Mesodermal cell (in vitro differentiated cells): ENCODE results near the gene D2HGDH.

Experiments used
- H3K27ac ChIP-seq: 2 replicates; pipeline ENCODE4 v1.7.0; 2013; ENCODE audit warnings: mild to moderate bottlenecking, low read depth, low read length, moderate library complexity; ENCODE audit not compliant: severe bottlenecking
- H3K36me3 ChIP-seq: 2 replicates; pipeline ENCODE4 v1.7.1; 2013; ENCODE audit warnings: mild to moderate bottlenecking, low read length, moderate library complexity; ENCODE audit not compliant: control insufficient read depth, insufficient read depth
- H3K4me1 ChIP-seq: one replicate; pipeline ENCODE4 v1.7.1; 2013; ENCODE audit warnings: mild to moderate bottlenecking, low read length; ENCODE audit not compliant: insufficient read depth, control insufficient read depth, poor library complexity, severe bottlenecking
- H3K4me3 ChIP-seq: 2 replicates; pipeline ENCODE4 v1.7.0; 2013; ENCODE audit warnings: low read length, control low read depth, mild to moderate bottlenecking; ENCODE audit not compliant: insufficient read depth, poor library complexity, severe bottlenecking; ENCODE audit errors: extremely low read depth
- H3K9me3 ChIP-seq: 2 replicates; pipeline ENCODE4 v1.7.1; 2013; ENCODE audit warnings: mild to moderate bottlenecking, low read length, moderate library complexity; ENCODE audit not compliant: control insufficient read depth
- WGBS, 2 experiments: methylation state at CpG; one replicate each; pipeline ENCODE4 v1.1.5; 2013; ENCODE audit warnings: missing lambda C conversion rate in 2 of 2; ENCODE audit not compliant: insufficient coverage in 2 of 2; 5-methylcytosine and 5-hydroxymethylcytosine counted together

Gene D2HGDH

GRCh38 chr2:241768850-241769249 is 34.4 kb downstream of the D2HGDH start:
- Histone ChIP-seq H3K4me3 (no peak overlapping the region), H3K27ac (no peak overlapping the region), H3K9me3 (no peaks in the 10 kb centered on the region), H3K36me3 (no peaks in the 10 kb centered on the region), H3K4me1 (no peaks in the 10 kb centered on the region)
- 94 to 97% methylated on average over 9 to 11 of the region's 11 CpGs for WGBS, 2 experiments

GRCh38 chr2:241769819-241770184 is 35.4 kb downstream of the D2HGDH start:
- no peaks in the 10 kb centered on the region for H3K4me1 ChIP-seq
- no peak overlapping the region for H3K27ac ChIP-seq
- H3K4me3 ChIP-seq, result no peak overlapping the region
- no peaks in the 10 kb centered on the region for H3K9me3 ChIP-seq
- WGBS, 2 experiments, result 95% methylated on average over 13 of the region's 13 CpGs
- H3K36me3 ChIP-seq, result no peaks in the 10 kb centered on the region

- H3K4me3 ChIP-seq, result no peak overlapping the region
- WGBS, 2 experiments, result 87 to 88% methylated on average over 24 to 26 of the region's 27 CpGs
- H3K9me3 ChIP-seq, result no peaks in the 10 kb centered on the region
- no peaks in the 10 kb centered on the region for H3K4me1 ChIP-seq
- peak overlapping the region; percentile 29 for H3K27ac ChIP-seq
- H3K36me3 ChIP-seq, result no peaks in the 10 kb centered on the region
These were observed 35.9 kb downstream of the D2HGDH start for GRCh38 chr2:241770185-241770935.

GRCh38 chr2:241770936-241771285 is 36.5 kb downstream of the D2HGDH start:
- Histone ChIP-seq H3K4me3 (no peak overlapping the region), H3K4me1 (no peaks in the 10 kb centered on the region), H3K27ac (no peak overlapping the region), H3K36me3 (no peaks in the 10 kb centered on the region), H3K9me3 (no peaks in the 10 kb centered on the region)
- WGBS, 2 experiments, result 97 to 98% methylated on average over 12 of the region's 12 CpGs

- Histone ChIP-seq H3K9me3 (no peaks in the 10 kb centered on the region), H3K4me1 (no peaks in the 10 kb centered on the region), H3K4me3 (no peak overlapping the region), H3K36me3 (no peaks in the 10 kb centered on the region), H3K27ac (no peak overlapping the region)
- 85 to 91% methylated on average over 36 of the region's 38 CpGs for WGBS, 2 experiments
These were observed 37.0 kb downstream of the D2HGDH start for GRCh38 chr2:241771286-241772062.

- H3K9me3 ChIP-seq, result no peaks in the 10 kb centered on the region
- H3K4me1 ChIP-seq, result no peaks in the 10 kb centered on the region
- 85 to 100% methylated on average over 4 of the region's 9 CpGs for WGBS, 2 experiments
- H3K4me3 ChIP-seq, result no peak overlapping the region
- no peaks in the 10 kb centered on the region for H3K36me3 ChIP-seq
- no peak overlapping the region for H3K27ac ChIP-seq
These were observed 37.7 kb downstream of the D2HGDH start for GRCh38 chr2:241772063-241772499.

- no peak overlapping the region for H3K27ac ChIP-seq
- no peaks in the 10 kb centered on the region for H3K36me3 ChIP-seq
- H3K9me3 ChIP-seq, result no peaks in the 10 kb centered on the region
- no peak overlapping the region for H3K4me3 ChIP-seq
- WGBS, 2 experiments, result 91 to 94% methylated on average over 21 to 29 of the region's 29 CpGs
- no peaks in the 10 kb centered on the region for H3K4me1 ChIP-seq
These were observed 39.3 kb downstream of the D2HGDH start for GRCh38 chr2:241773511-241774418.

- 91% methylated on average over 26 to 39 of the region's 40 CpGs for WGBS, 2 experiments
- H3K36me3 ChIP-seq, result no peaks in the 10 kb centered on the region
- H3K4me3 ChIP-seq, result no peak overlapping the region
- H3K9me3 ChIP-seq, result no peaks in the 10 kb centered on the region
- no peaks in the 10 kb centered on the region for H3K4me1 ChIP-seq
- no peak overlapping the region for H3K27ac ChIP-seq
These were observed 40.2 kb downstream of the D2HGDH start for GRCh38 chr2:241774419-241775222.

GRCh38 chr2:241775223-241776177 is 41.1 kb downstream of the D2HGDH start:
- no peaks in the 10 kb centered on the region for H3K4me1 ChIP-seq
- no peaks in the 10 kb centered on the region for H3K36me3 ChIP-seq
- H3K27ac ChIP-seq, result no peak overlapping the region
- no peak overlapping the region for H3K4me3 ChIP-seq
- H3K9me3 ChIP-seq, result peaks cover 1% of the 10 kb centered on the region
- 87 to 91% methylated on average over 28 to 31 of the region's 34 CpGs for WGBS, 2 experiments
